Measurements from ENCODE around the gene MYG1. TPM values are rescaled to one million over a fixed set of nuclear protein-coding genes. Genes with fewer than 3 reads are reported as not detected.
A peak's percentile ranks its signal among the peaks of the same experiment; 100 is the strongest.

Gene MYG1
- total RNA-seq, 2 experiments from 2014 or later: 30.9 to 33.8 TPM

- no peak overlapping the region for H3K27ac ChIP-seq (ENCODE audit: low read depth in 1 of 2, low read length in 2 of 2)
- ATAC-seq (ENCODE audit: poor library complexity) (no peak), DNase-seq (peak in 2 of 14 experiments; percentile 35 to 37)
- no peaks in the 10 kb centered on the region for H3K9me3 Mint-ChIP-seq
- TF ChIP-seq CTCF (IDR thresholded peaks at IDR 0.05): no peak
- H3K36me3 Mint-ChIP-seq (ENCODE audit: low read depth): peaks cover 75% of the 10 kb centered on the region
- H3K36me3 ChIP-seq (ENCODE audit: insufficient read depth, low read length): peaks cover 25% of the 10 kb centered on the region
- H3K4me3 Mint-ChIP-seq: peak overlapping the region; percentile 99
- H3K27ac Mint-ChIP-seq: peak overlapping the region; percentile 97
- H3K4me1 ChIP-seq (ENCODE audit: insufficient read depth, low read length): peaks cover 62% of the 10 kb centered on the region
- intact Hi-C loops (cut with DNase I, micrococcal nuclease): loop anchor here in 1 of 2 experiments (5.0 kb wide), 1 partner anchor 291 kb away; the partner anchor contains the start of gene EIF4B
- POLR2A ChIA-PET: interaction anchor here (1.6 to 8.4 kb wide), 5 partner anchors 23 to 203 kb away, joined by 4 to 109 read pairs (median 9); partner anchors contain the start of genes AAAS, CSAD, SP1 and TARBP2
- no peaks in the 10 kb centered on the region for H3K27me3 Mint-ChIP-seq
- no peaks in the 10 kb centered on the region for H3K27me3 ChIP-seq (ENCODE audit: control insufficient read depth in 1 of 2, insufficient read depth in 2 of 2, low read length in 2 of 2)
- no peaks in the 10 kb centered on the region for H3K9me3 ChIP-seq (ENCODE audit: control insufficient read depth in 1 of 2, insufficient read depth in 1 of 2, low read length in 2 of 2)
- CTCF ChIA-PET: interaction anchor here (1.0 to 4.6 kb wide), 5 partner anchors 24 to 117 kb away, joined by 3 to 43 read pairs (median 8); partner anchors contain the start of genes AAAS, CSAD and ZNF740
- H3K4me3 ChIP-seq (ENCODE audit: low read length): no peak overlapping the region
- H3K4me1 Mint-ChIP-seq (ENCODE audit: low read depth): peaks cover 77% of the 10 kb centered on the region
These were observed 1.3 kb upstream of the MYG1 start for GRCh38 chr12:53298164-53298563.

GRCh38 chr12:53299101-53299453, 418 bp upstream of the MYG1 start:
- Histone ChIP-seq H3K9me3 (ENCODE audit: control insufficient read depth in 1 of 2, insufficient read depth in 1 of 2, low read length in 2 of 2) (no peaks in the 10 kb centered on the region), H3K4me1 (ENCODE audit: insufficient read depth, low read length) (peaks cover 67% of the 10 kb centered on the region), H3K4me3 (ENCODE audit: low read length) (peak overlapping the region; percentile 90), H3K27ac (ENCODE audit: low read depth in 1 of 2, low read length in 2 of 2) (peak overlapping the region; percentile 44), H3K27me3 (ENCODE audit: control insufficient read depth in 1 of 2, insufficient read depth in 2 of 2, low read length in 2 of 2) (no peaks in the 10 kb centered on the region), H3K36me3 (ENCODE audit: insufficient read depth, low read length) (peaks cover 30% of the 10 kb centered on the region)
- Mint-ChIP-seq H3K4me3 (peak overlapping the region; percentile 98), H3K4me1 (ENCODE audit: low read depth) (peaks cover 80% of the 10 kb centered on the region), H3K9me3 (no peaks in the 10 kb centered on the region), H3K27me3 (no peaks in the 10 kb centered on the region), H3K27ac (peak overlapping the region; percentile 97), H3K36me3 (ENCODE audit: low read depth) (peaks cover 80% of the 10 kb centered on the region)
- TF ChIP-seq CTCF (IDR thresholded peaks at IDR 0.05): no peak
- intact Hi-C loops (cut with DNase I, micrococcal nuclease): loop anchor here (1.0 to 5.0 kb wide), 2 partner anchors 22 to 292 kb away; partner anchors contain the start of genes AAAS (in 2 of the 2) and EIF4B (in 1 of the 2)
- POLR2A ChIA-PET: interaction anchor here (1.0 to 8.4 kb wide), 9 partner anchors 12 to 138 kb away, joined by 3 to 109 read pairs (median 5); partner anchors contain the start of genes AAAS, CSAD, SP1 and ZNF740
- no peak for ATAC-seq (ENCODE audit: poor library complexity)
- DNase-seq: peak in 3 of 14 experiments; percentile 61 to 73 (median 71)
- CTCF ChIA-PET: interaction anchor here (0.6 to 4.6 kb wide), 6 partner anchors 11 to 245 kb away, joined by 3 to 43 read pairs (median 6); partner anchors contain the start of gene AAAS

- H3K36me3 Mint-ChIP-seq (ENCODE audit: low read depth): peaks cover 86% of the 10 kb centered on the region
- ATAC-seq (ENCODE audit: poor library complexity) (no peak), DNase-seq (no peak)
- no peaks in the 10 kb centered on the region for H3K9me3 ChIP-seq (ENCODE audit: control insufficient read depth in 1 of 2, insufficient read depth in 1 of 2, low read length in 2 of 2)
- H3K27me3 ChIP-seq (ENCODE audit: control insufficient read depth in 1 of 2, insufficient read depth in 2 of 2, low read length in 2 of 2): no peaks in the 10 kb centered on the region
- H3K27ac ChIP-seq (ENCODE audit: low read depth in 1 of 2, low read length in 2 of 2): peak overlapping the region; percentile 23 to 44
- peaks cover 76% of the 10 kb centered on the region for H3K4me1 Mint-ChIP-seq (ENCODE audit: low read depth)
- ChIA-PET CTCF (interaction anchor here (1.1 to 4.6 kb wide), 4 partner anchors 22 to 121 kb away, joined by 3 to 43 read pairs (median 8); partner anchors contain the start of gene AAAS), POLR2A (interaction anchor here (0.7 to 8.4 kb wide), 10 partner anchors 10 to 140 kb away, joined by 3 to 109 read pairs (median 5); partner anchors contain the start of genes AAAS, CSAD, SP1 and ZNF740)
- H3K4me1 ChIP-seq (ENCODE audit: insufficient read depth, low read length): peaks cover 58% of the 10 kb centered on the region
- H3K4me3 ChIP-seq (ENCODE audit: low read length): peak overlapping the region; percentile 90
- no peaks in the 10 kb centered on the region for H3K9me3 Mint-ChIP-seq
- TF ChIP-seq CTCF (IDR thresholded peaks at IDR 0.05): no peak
- no peaks in the 10 kb centered on the region for H3K27me3 Mint-ChIP-seq
- peak overlapping the region; percentile 97 for H3K27ac Mint-ChIP-seq
- intact Hi-C loops (cut with DNase I, micrococcal nuclease): no loop called here
- H3K4me3 Mint-ChIP-seq: peak overlapping the region; percentile 98
- H3K36me3 ChIP-seq (ENCODE audit: insufficient read depth, low read length): peaks cover 33% of the 10 kb centered on the region
These were observed 692 bp downstream of the MYG1 start for GRCh38 chr12:53300187-53300586.

Measured in CD4-positive, alpha-beta T cell (primary cell).